IPS-18a (cell line): ENCODE data around the gene CAMK2D.

Experiments used
- H3K27ac ChIP-seq: one replicate; pipeline ENCODE4 v1.5.1; 2013; ENCODE audit warnings: low read length
- H3K27me3 ChIP-seq: one replicate; pipeline ENCODE4 v1.6.1; 2013; ENCODE audit warnings: mild to moderate bottlenecking, low read length; ENCODE audit not compliant: control insufficient read depth, insufficient read depth
- H3K36me3 ChIP-seq: one replicate; pipeline ENCODE4 v1.6.1; 2013; ENCODE audit warnings: low read depth, low read length; ENCODE audit not compliant: control insufficient read depth
- H3K4me1 ChIP-seq: one replicate; pipeline ENCODE4 v1.6.1; 2013; ENCODE audit warnings: low read depth, low read length; ENCODE audit not compliant: control insufficient read depth
- H3K4me3 ChIP-seq: one replicate; pipeline ENCODE4 v1.5.1; 2013; ENCODE audit warnings: low read length
- H3K9ac ChIP-seq: one replicate; pipeline ENCODE4 v1.6.1; 2013; ENCODE audit warnings: mild to moderate bottlenecking, low read length, moderate library complexity
- H3K9me3 ChIP-seq: one replicate; pipeline ENCODE4 v1.6.1; 2013; ENCODE audit warnings: low read depth, low read length; ENCODE audit not compliant: control insufficient read depth

CAMK2D gene

GRCh38 chr4:113645771-113646441 lies 115.6 kb downstream of the CAMK2D start:
- Histone ChIP-seq H3K4me1 (peaks cover 18% of the 10 kb centered on the region), H3K27me3 (no peaks in the 10 kb centered on the region), H3K27ac (peak overlapping the region; percentile 52), H3K9ac (no peak overlapping the region), H3K9me3 (no peaks in the 10 kb centered on the region), H3K36me3 (no peaks in the 10 kb centered on the region), H3K4me3 (no peak overlapping the region)

DNA sequence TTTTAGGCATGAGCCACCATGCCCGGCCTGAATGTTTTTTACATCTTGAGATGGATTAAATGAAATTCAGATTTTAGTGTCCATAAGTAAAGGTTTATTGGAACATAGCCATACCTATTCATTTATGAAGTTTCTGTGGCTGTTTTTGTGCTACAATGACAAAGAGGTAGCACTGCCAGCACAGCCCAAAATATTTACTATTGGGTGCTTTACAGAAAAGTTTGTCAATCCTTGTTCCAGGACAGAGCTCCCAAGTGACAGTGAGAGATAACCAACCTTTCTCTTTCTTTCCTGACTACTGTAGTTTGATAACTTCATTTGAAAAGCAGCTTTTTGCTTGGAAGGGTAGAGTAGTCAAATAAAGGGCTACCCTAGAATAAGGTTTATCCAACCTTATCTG lies 116.2 kb downstream of the CAMK2D start:
- Histone ChIP-seq H3K9ac (no peak overlapping the region), H3K4me1 (peaks cover 18% of the 10 kb centered on the region), H3K4me3 (no peak overlapping the region), H3K9me3 (no peaks in the 10 kb centered on the region), H3K27ac (peak overlapping the region; percentile 52), H3K27me3 (no peaks in the 10 kb centered on the region), H3K36me3 (no peaks in the 10 kb centered on the region)

DNA sequence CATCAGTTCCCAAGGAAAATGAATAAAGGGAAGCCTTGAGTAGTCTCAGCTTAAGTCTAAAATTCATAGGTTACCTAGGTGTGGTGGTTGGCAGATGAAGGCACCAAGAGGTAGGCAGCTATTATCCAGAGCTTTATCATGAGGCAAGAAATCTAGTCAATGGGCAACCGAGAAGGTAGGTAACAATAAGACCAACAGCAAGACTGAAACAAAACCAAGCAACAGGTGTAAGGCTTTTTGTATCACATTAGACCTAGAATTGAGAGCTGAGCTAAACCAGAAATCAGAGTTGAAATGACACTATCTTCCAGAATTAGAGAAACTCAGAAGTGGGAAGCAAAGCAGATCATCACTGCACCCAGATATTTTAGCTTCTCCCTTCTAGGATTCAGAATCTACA lies 117.1 kb downstream of the CAMK2D start:
- Histone ChIP-seq H3K9ac (no peak overlapping the region), H3K27me3 (no peaks in the 10 kb centered on the region), H3K27ac (no peak overlapping the region), H3K9me3 (no peaks in the 10 kb centered on the region), H3K36me3 (no peaks in the 10 kb centered on the region), H3K4me1 (peaks cover 18% of the 10 kb centered on the region), H3K4me3 (no peak overlapping the region)

- H3K27ac ChIP-seq, result no peak overlapping the region
- peaks cover 18% of the 10 kb centered on the region for H3K4me1 ChIP-seq
- no peaks in the 10 kb centered on the region for H3K9me3 ChIP-seq
- H3K36me3 ChIP-seq, result no peaks in the 10 kb centered on the region
- no peak overlapping the region for H3K4me3 ChIP-seq
- H3K27me3 ChIP-seq, result no peaks in the 10 kb centered on the region
- no peak overlapping the region for H3K9ac ChIP-seq
Measured at GRCh38 chr4:113643505-113643904, 118.0 kb downstream of the CAMK2D start.

DNA sequence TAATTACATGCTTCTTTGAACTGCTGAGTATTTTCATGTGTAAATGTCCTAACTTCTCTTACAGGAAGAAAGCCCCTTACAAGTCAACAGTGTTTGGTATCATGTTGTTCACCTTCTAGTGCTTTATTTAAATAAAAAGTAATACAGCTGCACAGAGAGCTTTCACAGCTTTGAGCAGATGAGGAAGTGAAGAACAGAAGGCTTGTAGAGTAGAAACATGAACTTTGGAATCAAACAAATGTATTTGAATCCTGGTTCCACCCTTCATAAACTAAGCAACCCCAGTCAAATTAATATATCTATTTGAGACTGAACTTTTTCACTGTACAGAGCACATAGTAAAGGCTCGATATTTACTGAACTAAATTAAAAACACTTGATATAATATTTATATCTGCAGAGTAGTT lies 120.5 kb downstream of the CAMK2D start:
- H3K27me3 ChIP-seq, result no peaks in the 10 kb centered on the region
- no peaks in the 10 kb centered on the region for H3K36me3 ChIP-seq
- no peaks in the 10 kb centered on the region for H3K9me3 ChIP-seq
- no peak overlapping the region for H3K9ac ChIP-seq
- peaks cover 12% of the 10 kb centered on the region for H3K4me1 ChIP-seq
- no peak overlapping the region for H3K27ac ChIP-seq
- no peak overlapping the region for H3K4me3 ChIP-seq

- Histone ChIP-seq H3K9ac (no peak overlapping the region), H3K27me3 (no peaks in the 10 kb centered on the region)
Measured at GRCh38 chr4:113639326-113639725, 122.2 kb downstream of the CAMK2D start.

GRCh38 chr4:113638562-113638832 lies 123.0 kb downstream of the CAMK2D start:
- Histone ChIP-seq H3K36me3 (no peaks in the 10 kb centered on the region), H3K27ac (no peak overlapping the region), H3K4me1 (peaks cover 3% of the 10 kb centered on the region), H3K9me3 (no peaks in the 10 kb centered on the region), H3K27me3 (no peaks in the 10 kb centered on the region), H3K9ac (no peak overlapping the region), H3K4me3 (no peak overlapping the region)

More at GRCh38 chr4:113639326-113639725, 122.2 kb downstream of the CAMK2D start:
- H3K4me1 ChIP-seq, result peaks cover 3% of the 10 kb centered on the region
- H3K36me3 ChIP-seq, result no peaks in the 10 kb centered on the region
- H3K27ac ChIP-seq, result no peak overlapping the region
- H3K9me3 ChIP-seq, result no peaks in the 10 kb centered on the region
- H3K4me3 ChIP-seq, result no peak overlapping the region

DNA sequence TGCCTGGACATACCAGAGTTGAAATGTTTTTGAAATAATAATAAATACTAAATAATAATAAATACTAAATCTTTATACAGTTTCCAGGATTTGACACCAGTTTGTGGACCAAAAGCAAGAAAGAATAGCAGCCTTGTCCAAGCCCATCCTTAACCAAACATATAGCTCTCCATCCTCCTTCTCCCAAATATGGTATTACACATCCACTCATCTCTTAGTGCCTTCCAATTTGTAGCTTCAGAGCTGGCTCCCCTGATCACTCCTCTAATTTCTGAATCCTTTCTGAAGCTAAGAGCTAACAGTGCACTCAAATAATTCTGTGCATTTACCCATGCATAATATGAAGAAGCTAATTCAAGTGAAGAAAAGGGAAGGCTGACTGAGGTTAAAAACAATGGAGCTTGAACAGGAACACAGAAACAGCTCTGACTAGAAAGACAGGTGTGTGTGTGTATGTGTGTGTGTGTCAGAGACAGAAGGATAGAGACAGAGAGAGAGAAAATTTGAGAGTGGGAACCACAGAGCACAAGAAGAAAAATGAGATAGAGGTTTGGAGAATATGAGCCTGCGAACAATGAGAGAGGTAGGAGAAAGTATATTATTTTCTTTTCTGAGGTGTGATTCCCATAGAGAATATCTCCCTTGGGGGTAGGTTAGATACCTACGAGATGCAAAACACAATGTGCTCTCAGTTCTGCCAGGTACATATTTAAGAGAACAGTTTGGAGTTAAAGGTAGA lies 123.5 kb downstream of the CAMK2D start:
- H3K27me3 ChIP-seq, result no peaks in the 10 kb centered on the region
- H3K36me3 ChIP-seq, result no peaks in the 10 kb centered on the region
- H3K9me3 ChIP-seq, result no peaks in the 10 kb centered on the region
- H3K9ac ChIP-seq, result no peak overlapping the region
- H3K27ac ChIP-seq, result no peak overlapping the region
- no peak overlapping the region for H3K4me3 ChIP-seq
- H3K4me1 ChIP-seq, result peaks cover 3% of the 10 kb centered on the region

- Histone ChIP-seq H3K4me1 (peaks cover 3% of the 10 kb centered on the region), H3K4me3 (no peak overlapping the region), H3K27ac (no peak overlapping the region)
Measured at GRCh38 chr4:113637363-113637762, 124.2 kb downstream of the CAMK2D start.

GRCh38 chr4:113636877-113637276 lies 124.7 kb downstream of the CAMK2D start:
- no peak overlapping the region for H3K27ac ChIP-seq

More at GRCh38 chr4:113637363-113637762, 124.2 kb downstream of the CAMK2D start:
- no peaks in the 10 kb centered on the region for H3K9me3 ChIP-seq
- no peak overlapping the region for H3K9ac ChIP-seq
- H3K36me3 ChIP-seq, result no peaks in the 10 kb centered on the region
- H3K27me3 ChIP-seq, result no peaks in the 10 kb centered on the region

DNA sequence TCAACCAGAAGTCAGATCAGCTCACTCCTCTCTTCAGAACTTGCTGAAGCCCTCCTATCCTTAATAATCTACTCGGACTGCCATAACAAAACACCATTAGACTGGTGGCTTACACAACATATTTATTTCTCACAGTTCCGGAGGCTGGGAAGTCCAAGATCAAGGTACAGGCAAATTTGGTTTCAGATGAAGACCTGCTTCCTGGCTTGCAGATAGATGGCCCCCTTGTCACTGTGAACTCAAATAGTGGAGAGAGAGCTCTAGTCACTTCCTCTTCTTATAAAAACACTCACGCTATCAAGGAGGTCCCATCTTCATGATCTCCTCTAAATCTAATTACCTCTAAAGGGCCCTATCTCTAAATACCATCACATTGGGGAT lies 125.1 kb downstream of the CAMK2D start:
- no peaks in the 10 kb centered on the region for H3K27me3 ChIP-seq
- H3K4me3 ChIP-seq, result no peak overlapping the region
- peaks cover 3% of the 10 kb centered on the region for H3K4me1 ChIP-seq
- no peak overlapping the region for H3K9ac ChIP-seq
- H3K9me3 ChIP-seq, result no peaks in the 10 kb centered on the region
- H3K36me3 ChIP-seq, result no peaks in the 10 kb centered on the region
- no peak overlapping the region for H3K27ac ChIP-seq

More at GRCh38 chr4:113636877-113637276, 124.7 kb downstream of the CAMK2D start:
- peaks cover 3% of the 10 kb centered on the region for H3K4me1 ChIP-seq
- no peak overlapping the region for H3K4me3 ChIP-seq
- H3K9ac ChIP-seq, result no peak overlapping the region
- no peaks in the 10 kb centered on the region for H3K36me3 ChIP-seq
- no peaks in the 10 kb centered on the region for H3K27me3 ChIP-seq
- H3K9me3 ChIP-seq, result no peaks in the 10 kb centered on the region
